Calu3 (cell line): Measurements from ENCODE around the gene NOXA1. TPM values are rescaled to one million over a fixed set of nuclear protein-coding genes. Genes with fewer than 3 reads are reported as not detected.

Source experiments
- BruUV-seq: library from RNA; stranded (reverse); fragments of 400-500 nt; replicated peaks from 2 replicates; lab custom pipeline; 2021; lab: Mats Ljungman, UMichigan
- CTCF ChIA-PET: fragments of 300-600 bp; sonication (Branson Sonifier 250); formaldehyde crosslinking; loops from one replicate; lab custom pipeline; 2022; ENCODE audit warnings: antibody characterized with exemption; lab: Charles Lee
- DNase-seq: peaks from one replicate; pipeline ENCODE4 v3.0.0; 2022
- H3K27ac Mint-ChIP-seq: one replicate; pipeline ENCODE4 v1.8.0; 2022; ENCODE audit warnings: mixed read lengths; ENCODE audit not compliant: unreplicated experiment
- H3K27me3 Mint-ChIP-seq: one replicate; pipeline ENCODE4 v1.8.0; 2022; ENCODE audit warnings: mixed read lengths; ENCODE audit not compliant: unreplicated experiment
- H3K36me3 Mint-ChIP-seq: one replicate; pipeline ENCODE4 v1.8.0; 2022; ENCODE audit warnings: mild to moderate bottlenecking, moderate library complexity, mixed read lengths; ENCODE audit not compliant: insufficient read depth, unreplicated experiment
- H3K4me1 Mint-ChIP-seq: one replicate; pipeline ENCODE4 v1.8.0; 2022; ENCODE audit warnings: mild to moderate bottlenecking, low read depth, mixed read lengths; ENCODE audit not compliant: unreplicated experiment
- H3K4me3 Mint-ChIP-seq: one replicate; pipeline ENCODE4 v1.8.0; 2022; ENCODE audit warnings: mild to moderate bottlenecking, low read depth, moderate library complexity, mixed read lengths; ENCODE audit not compliant: unreplicated experiment
- H3K9me3 Mint-ChIP-seq: one replicate; pipeline ENCODE4 v1.8.0; 2022; ENCODE audit warnings: low read depth, mixed read lengths; ENCODE audit not compliant: unreplicated experiment
- intact Hi-C: fragments of 100-400 bp; cut with micrococcal nuclease; formaldehyde crosslinking; loops from one replicate; pipeline ENCODE4 v1.10.0; 2022; ENCODE audit not compliant: unreplicated experiment
- total RNA-seq: library from RNA; stranded (reverse); gene quantifications from 2 replicates; pipeline ENCODE4 v1.2.3, GENCODE V29; 2022
- TF ChIP-seq, protein P1 (sequence below): fragments of 200-600 bp; IDR thresholded peaks from one replicate; pipeline ENCODE4 v1.8.0; 2022; ENCODE audit warnings: antibody characterized with exemption; ENCODE audit not compliant: unreplicated experiment

NOXA1 gene
- total RNA-seq, 1 experiment from 2014 or later = 12.3 TPM

DNA sequence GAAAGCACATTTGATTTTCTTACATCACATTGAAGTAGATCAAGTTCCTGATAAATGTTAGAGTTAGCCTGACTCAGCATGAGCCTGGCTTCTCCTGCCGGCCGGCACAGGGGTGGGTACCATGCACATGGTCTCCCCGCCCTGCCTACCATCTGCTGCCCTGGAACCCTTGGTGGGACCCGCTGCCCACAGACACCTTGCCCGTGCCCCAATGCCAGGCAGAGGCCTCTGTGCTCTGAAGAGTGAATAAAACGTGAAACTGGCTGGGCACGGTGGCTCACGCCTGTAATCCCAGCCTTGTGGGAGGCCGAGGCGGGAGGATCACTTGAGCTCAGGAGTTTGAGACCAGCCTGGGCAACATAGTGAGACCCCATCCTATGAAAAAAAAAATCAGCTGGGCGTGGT lies 17.5 kb upstream of the NOXA1 start:
- intact Hi-C loops = no loop called here
- peaks cover 8% of the 10 kb centered on the region for H3K4me1 Mint-ChIP-seq
- no peaks in the 10 kb centered on the region for H3K27me3 Mint-ChIP-seq
- CTCF ChIA-PET = no interaction called here
- H3K36me3 Mint-ChIP-seq = peaks cover 25% of the 10 kb centered on the region
- TF ChIP-seq, protein P1, sequence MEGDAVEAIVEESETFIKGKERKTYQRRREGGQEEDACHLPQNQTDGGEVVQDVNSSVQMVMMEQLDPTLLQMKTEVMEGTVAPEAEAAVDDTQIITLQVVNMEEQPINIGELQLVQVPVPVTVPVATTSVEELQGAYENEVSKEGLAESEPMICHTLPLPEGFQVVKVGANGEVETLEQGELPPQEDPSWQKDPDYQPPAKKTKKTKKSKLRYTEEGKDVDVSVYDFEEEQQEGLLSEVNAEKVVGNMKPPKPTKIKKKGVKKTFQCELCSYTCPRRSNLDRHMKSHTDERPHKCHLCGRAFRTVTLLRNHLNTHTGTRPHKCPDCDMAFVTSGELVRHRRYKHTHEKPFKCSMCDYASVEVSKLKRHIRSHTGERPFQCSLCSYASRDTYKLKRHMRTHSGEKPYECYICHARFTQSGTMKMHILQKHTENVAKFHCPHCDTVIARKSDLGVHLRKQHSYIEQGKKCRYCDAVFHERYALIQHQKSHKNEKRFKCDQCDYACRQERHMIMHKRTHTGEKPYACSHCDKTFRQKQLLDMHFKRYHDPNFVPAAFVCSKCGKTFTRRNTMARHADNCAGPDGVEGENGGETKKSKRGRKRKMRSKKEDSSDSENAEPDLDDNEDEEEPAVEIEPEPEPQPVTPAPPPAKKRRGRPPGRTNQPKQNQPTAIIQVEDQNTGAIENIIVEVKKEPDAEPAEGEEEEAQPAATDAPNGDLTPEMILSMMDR = no peak
- peak overlapping the region; percentile 34 for H3K27ac Mint-ChIP-seq
- no peak for DNase-seq
- H3K4me3 Mint-ChIP-seq = peak overlapping the region; percentile 38
- BruUV-seq = no TSS peak
- no peaks in the 10 kb centered on the region for H3K9me3 Mint-ChIP-seq

DNA sequence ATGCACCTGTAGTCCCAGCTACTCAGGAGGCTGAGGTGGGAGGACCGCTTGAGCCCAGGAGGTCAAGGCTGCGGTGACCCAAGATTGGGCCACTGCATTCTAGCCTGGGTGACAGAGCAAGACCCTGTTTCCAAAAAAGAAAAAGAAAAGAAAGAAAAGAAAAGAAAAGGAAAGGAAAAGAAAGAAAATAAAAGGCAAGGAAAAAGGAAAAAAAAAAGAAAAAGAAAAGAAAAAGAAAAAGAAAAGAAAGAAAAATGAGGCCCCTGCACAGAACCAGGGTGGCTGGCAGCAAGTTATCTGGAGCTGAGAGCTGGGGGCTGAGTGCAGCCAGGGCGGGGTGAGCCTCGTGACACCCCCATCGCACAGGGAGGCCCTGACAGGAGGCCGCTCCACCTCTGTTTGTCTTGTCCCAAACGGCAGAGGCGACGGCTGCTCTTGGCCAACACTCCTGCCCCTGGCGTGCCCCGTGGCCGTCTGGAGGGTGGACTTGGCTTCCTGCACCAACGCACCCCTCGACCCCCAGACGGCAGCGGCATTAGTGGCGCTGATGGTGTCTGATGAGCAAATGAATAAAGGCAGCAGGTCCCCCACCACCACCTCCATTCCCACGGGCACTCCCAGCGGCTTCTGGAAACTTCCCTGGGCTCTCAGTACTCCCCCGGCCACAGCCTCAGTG lies 17.0 kb upstream of the NOXA1 start:
- peak overlapping the region; percentile 38 for H3K4me3 Mint-ChIP-seq
- intact Hi-C loops = no loop called here
- no TSS peak for BruUV-seq

DNA sequence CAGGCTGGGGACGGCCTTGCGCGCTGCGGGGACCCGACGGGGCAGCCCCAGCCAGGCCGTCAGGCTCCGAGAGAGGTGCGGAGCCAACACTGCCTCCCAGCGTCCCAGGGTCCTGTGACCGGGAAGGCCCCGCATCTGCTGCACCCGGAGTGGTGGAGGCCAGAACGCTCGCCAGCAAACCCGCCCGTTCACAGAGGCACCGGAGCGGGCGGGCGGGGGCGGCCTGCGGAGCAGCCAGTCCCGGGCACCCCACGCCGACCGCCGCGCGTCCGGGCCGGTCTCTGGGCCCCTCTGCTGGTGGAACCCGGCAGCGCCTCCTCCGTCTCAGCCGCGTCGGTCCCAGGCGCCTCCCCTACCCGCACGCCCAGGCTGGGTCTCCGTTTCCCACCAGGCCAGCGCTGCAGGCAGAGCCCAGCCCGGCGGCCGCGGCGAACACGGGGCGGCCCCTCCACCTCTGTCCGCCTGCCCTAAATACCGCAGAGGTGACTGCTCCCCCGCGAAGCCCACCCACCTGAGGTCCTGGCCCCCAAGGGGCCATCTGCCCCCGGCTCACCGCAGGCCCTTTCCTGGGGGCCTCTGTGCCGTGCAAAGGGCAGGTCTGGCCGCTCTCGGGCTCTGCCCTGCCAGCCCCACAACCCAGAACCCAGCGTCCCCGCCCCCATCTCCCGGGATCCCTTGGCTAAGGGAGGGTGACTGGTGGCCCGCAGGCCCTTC lies 16.2 kb upstream of the NOXA1 start:
- no peaks in the 10 kb centered on the region for H3K27me3 Mint-ChIP-seq
- CTCF ChIA-PET = no interaction called here
- peaks cover 32% of the 10 kb centered on the region for H3K36me3 Mint-ChIP-seq
- DNase-seq = peak; percentile 73
- TF ChIP-seq, protein P1 = peak; percentile 67
- no peak overlapping the region for H3K27ac Mint-ChIP-seq
- BruUV-seq = no TSS peak
- H3K4me3 Mint-ChIP-seq = peak overlapping the region; percentile 55
- peaks cover 8% of the 10 kb centered on the region for H3K4me1 Mint-ChIP-seq
- no peaks in the 10 kb centered on the region for H3K9me3 Mint-ChIP-seq
- intact Hi-C loops = no loop called here

More for the DNA sequence above, 17.0 kb upstream of the NOXA1 start:
- DNase-seq = no peak
- peak overlapping the region; percentile 34 for H3K27ac Mint-ChIP-seq
- peaks cover 26% of the 10 kb centered on the region for H3K36me3 Mint-ChIP-seq
- no peaks in the 10 kb centered on the region for H3K9me3 Mint-ChIP-seq
- H3K4me1 Mint-ChIP-seq = peaks cover 8% of the 10 kb centered on the region
- no peaks in the 10 kb centered on the region for H3K27me3 Mint-ChIP-seq
- CTCF ChIA-PET = interaction anchor here (0.7 kb wide), 1 partner anchor 105 kb away, joined by 4 read pairs; no protein-coding TSS in a partner anchor
- TF ChIP-seq, protein P1 = no peak

DNA sequence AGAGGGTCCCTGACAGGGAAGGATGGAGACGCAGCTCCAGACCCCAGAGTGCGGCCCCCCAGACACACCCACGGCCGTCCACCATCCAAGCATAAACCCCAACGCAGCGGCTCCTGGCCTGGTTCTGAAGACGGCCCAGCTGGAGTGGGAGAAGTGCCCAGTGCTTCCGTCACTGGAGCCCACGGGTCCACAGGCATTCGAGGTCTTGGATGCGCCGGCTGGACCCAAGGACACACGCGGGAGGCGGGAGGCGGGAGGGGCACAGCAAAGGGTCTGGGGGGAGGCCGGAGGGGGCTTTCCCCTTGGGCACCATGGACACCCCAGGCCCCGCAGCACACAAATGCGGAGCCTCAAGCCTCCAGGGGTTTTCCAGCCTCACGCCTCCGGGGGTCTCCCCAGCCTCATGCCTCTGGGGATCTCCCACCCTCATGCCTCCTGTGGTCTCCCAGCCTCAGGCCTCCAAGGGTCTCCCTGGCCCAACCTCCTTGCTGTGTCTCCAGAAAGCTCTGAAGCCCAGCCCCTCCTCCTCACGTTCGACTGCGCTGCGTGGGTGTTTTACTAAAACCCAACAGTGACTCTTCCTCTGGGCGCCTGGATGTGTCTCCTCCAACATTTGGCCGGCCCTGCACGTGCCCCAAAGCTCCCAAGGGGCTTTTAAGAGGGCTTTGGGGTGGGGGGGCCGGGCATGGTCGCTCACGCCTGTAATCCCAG lies 15.4 kb upstream of the NOXA1 start:
- Mint-ChIP-seq H3K4me3 (peak overlapping the region; percentile 55), H3K27ac (no peak overlapping the region), H3K27me3 (no peaks in the 10 kb centered on the region), H3K9me3 (no peaks in the 10 kb centered on the region), H3K36me3 (peaks cover 27% of the 10 kb centered on the region), H3K4me1 (peaks cover 8% of the 10 kb centered on the region)
- intact Hi-C loops = no loop called here
- CTCF ChIA-PET = no interaction called here
- TF ChIP-seq, protein P1 = no peak
- DNase-seq = no peak
- no TSS peak for BruUV-seq
